Spinal cord (tissue), 10 donors: ENCODE results near the gene ELMO3. TPM values are rescaled to one million over a fixed set of nuclear protein-coding genes. Genes with fewer than 3 reads are reported as not detected.

Source experiments
- DNase-seq, 6 donors: peaks; one replicate each; pipeline versions ENCODE4 v3.0.0 to v3.0.0-alpha.2; 2013 to 2015; ENCODE audit warnings: low spot score in 6 of 6, low read depth in 4 of 6
- H3K27ac ChIP-seq: one replicate; pipeline ENCODE4 v1.5.1; 2013; ENCODE audit warnings: low read depth, low read length, control low read depth
- H3K27me3 ChIP-seq: one replicate; pipeline ENCODE4 v1.6.1; 2013; ENCODE audit warnings: low read length; ENCODE audit not compliant: control insufficient read depth, insufficient read depth
- H3K36me3 ChIP-seq: one replicate; pipeline ENCODE4 v1.6.1; 2013; ENCODE audit warnings: low read length; ENCODE audit not compliant: control insufficient read depth, insufficient read depth
- H3K4me1 ChIP-seq: one replicate; pipeline ENCODE4 v1.6.1; 2013; ENCODE audit warnings: low read length; ENCODE audit not compliant: control insufficient read depth, insufficient read depth
- H3K4me3 ChIP-seq: one replicate; pipeline ENCODE4 v1.5.1; 2013; ENCODE audit warnings: low read depth, low read length, control low read depth
- H3K9me3 ChIP-seq: one replicate; pipeline ENCODE4 v1.6.1; 2013; ENCODE audit warnings: low read length; ENCODE audit not compliant: control insufficient read depth, insufficient read depth
- WGBS: methylation state at CpG from one replicate; pipeline ENCODE4 v1.1.5; 2013; ENCODE audit warnings: missing lambda C conversion rate; ENCODE audit not compliant: insufficient coverage; 5-methylcytosine and 5-hydroxymethylcytosine counted together
- polyA plus RNA-seq, 2 donors: library from polyadenylated mRNA; unstranded; fragments of 120-200 nt; gene quantifications; one replicate each; pipeline ENCODE4 v1.2.1, GENCODE V29; 2013; ENCODE audit not compliant: insufficient read length in 2 of 2
- total RNA-seq, 2 donors: library from RNA; depleted of rRNA in 1 of 2; stranded (reverse); fragments of 120-200 nt in 1 of 2; fragments of >200 nt in 1 of 2; gene quantifications; one replicate each; pipeline versions ENCODE4 v1.2.3 to v1.2.4, GENCODE V29; 2013 to 2014
- donor health status: healthy.

ELMO3 gene
- total and polyA plus RNA-seq, 4 donors: 0.10 to 2.9 (median 1.3) TPM

DNA sequence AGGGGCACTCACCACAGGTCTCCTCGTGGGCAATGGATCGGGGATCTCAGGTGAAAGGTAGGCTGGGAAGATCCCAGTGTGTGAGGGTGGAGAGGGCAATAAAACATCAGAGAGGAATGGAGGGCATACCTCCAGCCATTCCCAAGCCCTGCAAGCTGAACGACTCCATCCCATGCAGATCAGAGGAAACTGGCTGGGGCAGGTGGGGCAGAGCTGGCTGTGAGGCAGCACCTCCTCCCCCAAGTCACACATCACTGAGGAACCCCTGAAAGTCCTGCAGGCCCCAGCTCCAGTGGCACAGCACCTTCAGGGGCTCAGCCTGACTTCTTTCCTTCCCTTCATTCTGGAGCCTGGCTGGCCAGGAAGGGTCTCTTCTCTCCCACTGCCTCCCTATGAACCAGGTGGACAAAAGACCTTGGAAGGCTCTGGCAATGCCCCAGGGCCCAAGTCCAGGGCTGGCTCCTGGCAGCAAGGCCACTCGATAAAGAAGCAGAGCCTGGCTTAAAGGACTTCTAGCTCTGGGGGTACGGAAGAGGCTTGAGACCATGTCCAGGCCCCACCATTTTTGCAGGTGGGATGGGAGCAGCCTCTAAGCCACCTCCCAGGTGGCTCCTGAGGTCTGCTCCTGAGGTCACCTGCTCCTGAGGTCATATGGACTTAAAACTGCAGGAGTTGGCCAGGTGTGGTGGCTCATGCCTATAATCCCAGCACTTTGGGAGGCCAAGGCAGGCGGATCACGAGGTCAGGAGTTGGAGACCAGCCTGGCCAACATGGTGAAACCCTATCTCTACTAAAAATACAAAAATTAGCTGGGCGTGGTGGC is 14.5 kb downstream of the ELMO3 start:
- no peak for DNase-seq
- Histone ChIP-seq H3K36me3 (peaks cover 68% of the 10 kb centered on the region), H3K4me1 (no peaks in the 10 kb centered on the region), H3K27me3 (no peaks in the 10 kb centered on the region), H3K9me3 (no peaks in the 10 kb centered on the region), H3K27ac (no peak overlapping the region), H3K4me3 (no peak overlapping the region)
- WGBS: 64% methylated on average over 5 of the region's 8 CpGs

DNA sequence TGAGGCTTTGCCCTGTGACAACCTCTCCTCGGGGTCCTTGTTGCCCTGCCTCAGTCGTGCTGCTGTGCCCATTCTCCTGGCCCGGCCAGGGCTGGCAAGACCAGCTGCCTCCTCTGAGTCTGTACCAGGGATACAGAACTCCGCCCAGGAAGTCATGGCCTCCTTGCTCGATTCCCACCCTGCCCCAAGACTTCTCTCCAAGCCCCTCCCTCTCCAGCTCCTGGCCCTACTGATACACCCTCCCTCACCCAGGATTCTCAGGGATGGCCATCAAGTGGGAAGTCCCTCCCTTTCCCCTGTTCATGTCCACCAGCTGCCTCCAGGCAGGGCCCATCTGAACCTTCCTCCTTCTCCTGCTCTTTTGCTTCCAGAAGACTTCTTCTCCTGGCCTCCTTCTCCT is 16.8 kb downstream of the ELMO3 start:
- peaks cover 45% of the 10 kb centered on the region for H3K36me3 ChIP-seq
- 67% methylated on average over 5 of the region's 5 CpGs for WGBS
- no peaks in the 10 kb centered on the region for H3K9me3 ChIP-seq
- H3K4me1 ChIP-seq: no peaks in the 10 kb centered on the region
- no peaks in the 10 kb centered on the region for H3K27me3 ChIP-seq
- H3K27ac ChIP-seq: no peak overlapping the region
- DNase-seq: no peak
- no peak overlapping the region for H3K4me3 ChIP-seq

DNA sequence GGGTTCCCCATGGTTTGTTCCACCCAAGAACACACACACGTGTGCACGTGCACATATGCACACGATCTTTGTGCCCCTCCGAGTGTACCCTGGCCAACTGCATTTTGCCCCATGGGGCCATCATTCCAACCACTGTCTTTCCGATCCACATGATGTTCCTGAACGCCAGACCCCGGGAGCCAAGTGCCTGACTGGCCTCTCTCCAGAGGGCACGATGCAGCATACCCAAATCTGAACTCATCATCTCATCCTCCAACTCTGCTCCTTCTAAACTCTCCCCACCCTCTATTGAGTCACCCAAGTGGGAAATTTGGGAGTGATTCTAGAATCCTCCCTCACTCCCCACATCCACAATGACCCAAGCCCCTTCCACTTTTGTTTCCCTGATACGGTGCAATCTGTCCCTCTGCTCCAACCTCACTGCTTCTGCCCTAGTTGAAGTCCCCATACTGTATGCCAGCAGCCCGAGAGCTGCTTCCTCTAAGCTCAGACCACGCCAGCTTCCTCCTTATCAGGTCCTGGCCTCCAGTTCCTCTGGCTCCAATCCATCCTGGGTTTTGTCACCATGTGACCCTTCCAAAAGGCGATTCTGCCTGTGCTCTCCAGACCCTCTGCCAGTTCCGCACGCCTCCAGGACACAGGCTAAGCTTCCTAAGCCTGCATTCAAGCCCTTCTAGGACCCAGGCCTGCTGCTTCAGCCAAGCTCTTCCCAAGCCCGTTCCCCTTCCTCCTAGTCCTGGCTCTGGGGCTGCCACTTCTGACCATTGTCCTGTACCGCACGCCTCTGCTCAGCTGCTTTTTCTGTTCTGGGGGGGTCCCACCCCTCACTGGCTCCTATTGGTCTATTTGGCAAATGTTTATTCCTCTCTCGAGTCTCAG is 17.9 kb downstream of the ELMO3 start:
- no peak for DNase-seq
- Histone ChIP-seq H3K4me3 (no peak overlapping the region), H3K36me3 (peaks cover 40% of the 10 kb centered on the region), H3K4me1 (no peaks in the 10 kb centered on the region), H3K9me3 (no peaks in the 10 kb centered on the region), H3K27ac (no peak overlapping the region), H3K27me3 (no peaks in the 10 kb centered on the region)
- WGBS: 78% methylated on average over 15 of the region's 18 CpGs

GRCh38 chr16:67223992-67224391 is 25.1 kb downstream of the ELMO3 start:
- 100% methylated on average over 2 of the region's 3 CpGs for WGBS
- Histone ChIP-seq H3K4me1 (peaks cover 28% of the 10 kb centered on the region), H3K9me3 (no peaks in the 10 kb centered on the region), H3K36me3 (peaks cover 23% of the 10 kb centered on the region), H3K27ac (no peak overlapping the region), H3K4me3 (no peak overlapping the region), H3K27me3 (no peaks in the 10 kb centered on the region)
- DNase-seq: no peak

DNA sequence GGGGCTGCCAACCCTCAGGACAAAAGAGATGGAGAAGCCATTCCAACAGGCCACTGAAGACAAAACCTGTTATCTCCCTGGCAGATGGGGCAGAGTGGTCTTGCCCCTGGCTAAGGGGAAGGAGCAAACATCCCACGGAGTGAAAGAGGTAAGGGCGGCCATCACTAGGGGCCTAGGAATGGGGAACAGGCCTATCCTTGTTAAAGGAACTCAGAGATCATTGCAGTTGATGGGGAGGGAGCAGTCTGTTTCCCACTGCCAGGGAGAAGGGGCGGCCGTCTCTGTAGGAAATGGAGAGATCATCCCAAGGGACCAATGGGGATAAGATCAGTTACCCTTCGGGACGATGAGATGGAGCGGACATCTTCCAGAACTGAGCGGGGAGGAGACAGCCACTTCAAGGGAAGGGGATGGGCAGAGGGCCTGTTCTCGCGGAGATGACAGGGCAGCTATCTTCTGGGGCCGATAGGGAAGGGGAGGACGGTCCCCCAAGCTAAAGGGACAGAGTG is 27.4 kb downstream of the ELMO3 start:
- H3K9me3 ChIP-seq: no peaks in the 10 kb centered on the region
- 6% methylated on average over 12 of the region's 12 CpGs for WGBS
- DNase-seq: no peak
- peak overlapping the region; percentile 94 for H3K4me3 ChIP-seq
- peak overlapping the region; percentile 44 for H3K27ac ChIP-seq
- H3K27me3 ChIP-seq: no peaks in the 10 kb centered on the region
- peaks cover 46% of the 10 kb centered on the region for H3K36me3 ChIP-seq
- H3K4me1 ChIP-seq: peaks cover 28% of the 10 kb centered on the region

DNA sequence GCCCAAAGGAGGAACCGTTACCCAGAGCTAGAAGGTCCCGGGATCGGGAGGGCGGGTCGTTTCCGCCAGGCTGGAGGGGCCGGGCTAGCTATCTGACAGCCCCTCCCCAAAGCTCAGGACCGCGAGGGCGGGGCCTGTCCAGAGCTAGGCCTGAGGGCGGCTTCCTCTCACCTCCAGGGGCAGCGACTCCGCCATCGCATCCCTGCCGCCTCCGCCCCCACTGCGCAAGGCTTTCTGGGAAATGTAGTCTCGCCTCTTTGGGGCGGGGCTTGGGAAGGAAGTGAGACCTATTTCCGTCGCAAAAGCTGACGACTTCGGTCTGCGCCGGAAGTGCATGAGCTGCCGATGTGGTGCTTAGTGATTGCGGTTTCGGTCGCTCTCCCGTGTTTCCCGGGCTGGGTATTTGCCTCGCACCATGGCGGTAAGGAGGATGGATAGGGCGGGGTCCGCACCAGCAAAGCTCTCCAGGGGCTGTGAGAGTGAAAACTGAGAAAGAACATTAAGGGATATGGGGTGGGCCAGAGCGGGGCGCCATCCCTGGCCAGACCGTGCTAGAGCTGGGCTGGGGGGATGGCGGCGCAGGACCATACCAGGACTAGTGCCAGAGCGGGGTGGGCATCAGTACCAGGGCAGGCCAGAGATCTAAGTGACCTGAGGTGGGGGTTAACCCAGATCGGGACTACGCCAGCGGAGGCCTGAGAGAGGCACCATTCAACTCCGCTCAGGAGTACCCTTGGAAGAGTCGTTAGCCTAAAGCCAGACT is 28.1 kb downstream of the ELMO3 start, which contains the start of gene TMEM208:
TMEM208 (plus strand) TSS at position 327 of the 763 bp plus-strand sequence; CDS start at position 416, 89 bp downstream.
- peaks cover 28% of the 10 kb centered on the region for H3K4me1 ChIP-seq
- no peaks in the 10 kb centered on the region for H3K27me3 ChIP-seq
- peak within 1 kb of the TSS; percentile 67 for H3K27ac ChIP-seq
- WGBS: 0% methylated on average over 46 of the region's 46 CpGs
- DNase-seq: peak; percentile 97 to 100 (median 99)
- H3K9me3 ChIP-seq: no peaks in the 10 kb centered on the region
- H3K36me3 ChIP-seq: peaks cover 53% of the 10 kb centered on the region
- H3K4me3 ChIP-seq: peak within 1 kb of the TSS; percentile 94

- peaks cover 58% of the 10 kb centered on the region for H3K36me3 ChIP-seq
- no peaks in the 10 kb centered on the region for H3K27me3 ChIP-seq
- H3K27ac ChIP-seq: no peak overlapping the region
- H3K4me1 ChIP-seq: peaks cover 28% of the 10 kb centered on the region
- WGBS: 15% methylated on average over 11 of the region's 12 CpGs
- DNase-seq: no peak
- H3K4me3 ChIP-seq: peak overlapping the region; percentile 94
- H3K9me3 ChIP-seq: no peaks in the 10 kb centered on the region
Measured at GRCh38 chr16:67227567-67227921, 28.6 kb downstream of the ELMO3 start.

GRCh38 chr16:67228034-67228785 is 29.3 kb downstream of the ELMO3 start:
- H3K9me3 ChIP-seq: no peaks in the 10 kb centered on the region
- DNase-seq: no peak
- no peaks in the 10 kb centered on the region for H3K27me3 ChIP-seq
- 95% methylated on average over 7 of the region's 9 CpGs for WGBS
- no peak overlapping the region for H3K27ac ChIP-seq
- peaks cover 28% of the 10 kb centered on the region for H3K4me1 ChIP-seq
- peak overlapping the region; percentile 94 for H3K4me3 ChIP-seq
- H3K36me3 ChIP-seq: peaks cover 55% of the 10 kb centered on the region
